B cell (primary cell): ENCODE results near the gene TSPAN16. TPM values are rescaled to one million over a fixed set of nuclear protein-coding genes. Genes with fewer than 3 reads are reported as not detected.

Experiments used
- ATAC-seq: fragments of 200-7000 bp; cut with Tn5 transposase; one replicate; pipeline ENCODE4 v1.10.0; 2021; ENCODE audit warnings: low read depth, mild to moderate bottlenecking, moderate number of reproducible peaks, moderate library complexity
- CTCF ChIA-PET: fragments of 350-600 bp; sonication (Branson Sonifier 250); formaldehyde crosslinking; loops from one replicate; lab custom pipeline; 2021; ENCODE audit warnings: antibody characterized with exemption, inconsistent platforms; lab: Charles Lee
- POLR2A ChIA-PET: fragments of 350-600 bp; sonication (Branson Sonifier 250); formaldehyde crosslinking; loops from one replicate; lab custom pipeline; 2021; ENCODE audit warnings: antibody characterized with exemption; lab: Charles Lee
- DNase-seq: peaks from one replicate; pipeline ENCODE4 v3.0.0; 2013
- H2AFZ ChIP-seq: 2 replicates; pipeline ENCODE4 v1.6.1; 2012; ENCODE audit warnings: mild to moderate bottlenecking, low read depth, low read length; ENCODE audit not compliant: insufficient read depth, poor library complexity, severe bottlenecking
- H3K27ac ChIP-seq, 2 donors: 1 replicate in 1 of 2; 2 replicates in 1 of 2; pipeline ENCODE4 v1.5.1; 2012 to 2013; ENCODE audit warnings: low read length in 2 of 2, mild to moderate bottlenecking in 2 of 2, moderate library complexity in 1 of 2
- H3K27me3 ChIP-seq, 4 experiments: fragments of 200-600 bp in 1 of 4; sonication (generic) in 1 of 4; replicated peaks in 1 of 4; 1 replicate in 2 of 4; 2 replicates in 2 of 4; pipeline versions ENCODE4 v1.6.1 to v1.7.0; 2013 to 2016; ENCODE audit warnings: low read length in 3 of 4, mild to moderate bottlenecking in 2 of 4, mixed read lengths in 1 of 4, moderate library complexity in 1 of 4; ENCODE audit not compliant: insufficient read depth in 4 of 4, control insufficient read depth in 3 of 4; ENCODE audit errors: control extremely low read depth in 1 of 4
- H3K36me3 ChIP-seq, 2 experiments: replicated peaks in 1 of 2; 1 replicate in 1 of 2; 2 replicates in 1 of 2; pipeline versions ENCODE4 v1.6.1 to v1.7.1; 2013; ENCODE audit warnings: low read length in 1 of 2; ENCODE audit not compliant: insufficient read depth in 2 of 2, control insufficient read depth in 1 of 2; ENCODE audit errors: control extremely low read depth in 1 of 2, extremely low read depth in 1 of 2
- H3K4me1 ChIP-seq, 2 donors: fragments of 200-600 bp in 1 of 2; sonication (generic) in 1 of 2; 1 replicate in 1 of 2; 2 replicates in 1 of 2; pipeline versions ENCODE4 v1.5.1 to v1.6.1; 2013 to 2017; ENCODE audit warnings: low read length in 2 of 2; ENCODE audit not compliant: control insufficient read depth in 2 of 2, insufficient read depth in 2 of 2
- H3K4me2 ChIP-seq: replicated peaks from 2 replicates; pipeline ENCODE3; 2012; ENCODE audit warnings: mild to moderate bottlenecking, low read depth, low read length; ENCODE audit not compliant: poor library complexity, severe bottlenecking
- H3K4me3 ChIP-seq, 5 experiments: fragments of 200-600 bp in 1 of 5; sonication (generic) in 1 of 5; 1 replicate in 3 of 5; 2 replicates in 2 of 5; pipeline versions ENCODE4 v1.5.1 to v1.7.0; 2011 to 2016; ENCODE audit warnings: low read length in 4 of 5, mild to moderate bottlenecking in 4 of 5, low read depth in 2 of 5, control low read depth in 1 of 5, moderate library complexity in 1 of 5; ENCODE audit not compliant: insufficient read depth in 1 of 5; ENCODE audit errors: control extremely low read depth in 1 of 5, extremely low read depth in 1 of 5
- H3K79me2 ChIP-seq: fragments of 200-600 bp; sonication (generic); one replicate; pipeline ENCODE4 v1.6.0; 2016; ENCODE audit warnings: low read length; ENCODE audit not compliant: control insufficient read depth, insufficient read depth
- H3K9ac ChIP-seq: fragments of 200-600 bp; sonication (generic); 2 replicates; pipeline ENCODE4 v1.6.1; 2017; ENCODE audit warnings: mild to moderate bottlenecking, low read length, moderate library complexity
- H3K9me3 ChIP-seq, 3 donors: one replicate each; pipeline versions ENCODE4 v1.6.1 to v1.7.1; 2013; ENCODE audit warnings: low read length in 2 of 3; ENCODE audit not compliant: control insufficient read depth in 2 of 3, insufficient read depth in 1 of 3; ENCODE audit errors: control extremely low read depth in 1 of 3
- H4K20me1 ChIP-seq: 2 replicates; pipeline ENCODE4 v1.6.0; 2012; ENCODE audit warnings: mild to moderate bottlenecking, low read length; ENCODE audit not compliant: insufficient read depth, control insufficient read depth, poor library complexity, severe bottlenecking
- H3K27ac Mint-ChIP-seq: one replicate; pipeline ENCODE4 v1.8.0; 2021; ENCODE audit warnings: mixed read lengths
- H3K27me3 Mint-ChIP-seq: one replicate; pipeline ENCODE4 v1.8.0; 2021; ENCODE audit warnings: mixed read lengths
- H3K4me1 Mint-ChIP-seq: one replicate; pipeline ENCODE4 v1.8.0; 2021; ENCODE audit warnings: mixed read lengths
- H3K4me3 Mint-ChIP-seq: one replicate; pipeline ENCODE4 v1.8.0; 2021; ENCODE audit warnings: mixed read lengths
- H3K9me3 Mint-ChIP-seq: one replicate; pipeline ENCODE4 v1.8.0; 2022; ENCODE audit warnings: mixed read lengths; ENCODE audit not compliant: insufficient read depth
- CTCF ChIP-seq: fragments of 200-600 bp; IDR thresholded peaks from one replicate; pipeline ENCODE4 v1.8.0; 2022; ENCODE audit warnings: antibody characterized with exemption, mild to moderate bottlenecking
- EZH2 ChIP-seq: IDR thresholded peaks from 2 replicates; pipeline ENCODE4 v1.6.1; 2012; ENCODE audit warnings: borderline replicate concordance, low read depth, mild to moderate bottlenecking, moderate library complexity, low read length; ENCODE audit not compliant: insufficient read depth, poor library complexity, severe bottlenecking
- WGBS: methylation state at CpG from one replicate; pipeline ENCODE4 v1.1.5; 2013; ENCODE audit warnings: missing lambda C conversion rate; ENCODE audit not compliant: insufficient coverage; 5-methylcytosine and 5-hydroxymethylcytosine counted together
- intact Hi-C: fragments of 100-400 bp; cut with micrococcal nuclease; formaldehyde crosslinking; loops from one replicate; pipeline ENCODE4 v1.10.0; 2022
- polyA plus RNA-seq: library from polyadenylated mRNA; depleted of rRNA; stranded (reverse); fragments of >200 nt; gene quantifications from 2 replicates; pipeline ENCODE4 v1.2.3, GENCODE V29; 2012
- total RNA-seq, 2 donors: library from RNA; stranded (reverse); fragments of 120-200 nt in 1 of 2; gene quantifications; 1 replicate in 1 of 2; 2 replicates in 1 of 2; pipeline versions ENCODE4 v1.2.3 to v1.2.4, GENCODE V29; 2013 to 2022

The TSPAN16 gene
- total and polyA plus RNA-seq, 2 donors (not counting 1 experiment from before 2014, with no cell fraction given), result not detected

DNA sequence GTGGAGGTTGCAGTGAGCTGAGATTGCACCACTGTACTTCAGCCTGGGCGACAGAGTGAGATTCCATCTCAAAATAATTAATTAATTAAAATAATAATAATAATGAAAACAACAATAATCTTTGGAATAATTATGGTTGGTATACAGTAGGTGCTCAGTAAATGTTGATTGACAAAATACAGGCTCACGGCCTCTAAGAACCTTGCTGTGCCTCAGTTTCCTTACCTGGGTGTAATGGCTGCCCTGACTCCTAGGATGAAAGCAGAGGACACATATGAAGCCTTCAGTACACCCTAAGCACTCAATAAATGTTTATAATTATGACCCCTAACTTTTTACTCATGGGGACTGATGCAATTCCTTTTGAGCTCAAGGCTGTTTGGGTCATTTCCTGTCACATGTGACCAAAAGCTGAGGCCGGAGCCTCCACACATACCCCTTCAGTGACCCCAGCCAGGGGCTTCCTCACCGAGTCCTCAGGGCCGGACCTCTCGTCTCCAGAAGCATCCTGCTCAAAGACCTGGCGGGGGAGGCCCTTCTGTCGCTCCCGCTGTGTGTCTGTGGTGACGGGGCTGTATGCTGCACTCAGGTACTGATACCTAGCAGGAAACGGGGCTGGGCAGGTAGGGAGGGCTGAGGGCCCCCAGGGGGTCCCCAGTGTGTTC lies 44.2 kb upstream of the TSPAN16 start:
- Histone ChIP-seq H3K9me3 (peaks cover 0 to 6% (median 0%) of the 10 kb centered on the region in 3 donors), H3K27me3 (no peaks in the 10 kb centered on the region), H3K4me1 (no peaks in the 10 kb centered on the region), H3K4me3 (no peak overlapping the region), H3K9ac (no peak overlapping the region), H2AFZ (no peak overlapping the region), H3K4me2 (no peak overlapping the region), H3K79me2 (no peaks in the 10 kb centered on the region), H3K36me3 (no peaks in the 10 kb centered on the region), H4K20me1 (no peaks in the 10 kb centered on the region), H3K27ac (no peak overlapping the region)
- Mint-ChIP-seq H3K27ac (no peak overlapping the region), H3K4me1 (no peaks in the 10 kb centered on the region), H3K27me3 (no peaks in the 10 kb centered on the region), H3K4me3 (no peak overlapping the region), H3K9me3 (no peaks in the 10 kb centered on the region)
- ChIA-PET CTCF (no interaction called here), POLR2A (no interaction called here)
- WGBS, result 85% methylated on average over 10 of the region's 11 CpGs
- ATAC-seq (no peak), DNase-seq (no peak)
- intact Hi-C loops, result no loop called here
- TF ChIP-seq EZH2 (no peak), CTCF (no peak)

GRCh38 chr19:11252665-11253355 lies 43.1 kb upstream of the TSPAN16 start:
- H3K9me3 Mint-ChIP-seq, result no peaks in the 10 kb centered on the region
- H3K4me3 ChIP-seq, result no peak overlapping the region
- no peaks in the 10 kb centered on the region for H3K36me3 ChIP-seq
- H3K27ac ChIP-seq, result no peak overlapping the region
- no peaks in the 10 kb centered on the region for H3K27me3 Mint-ChIP-seq
- no peak overlapping the region for H3K9ac ChIP-seq
- intact Hi-C loops, result no loop called here
- WGBS, result 95% methylated on average over 12 of the region's 19 CpGs
- peaks cover 0 to 6% (median 0%) of the 10 kb centered on the region in 3 donors for H3K9me3 ChIP-seq
- H3K4me1 ChIP-seq, result no peaks in the 10 kb centered on the region
- H4K20me1 ChIP-seq, result no peaks in the 10 kb centered on the region
- ChIA-PET POLR2A (no interaction called here), CTCF (no interaction called here)
- ATAC-seq (no peak), DNase-seq (no peak)
- H3K27ac Mint-ChIP-seq, result no peak overlapping the region
- H2AFZ ChIP-seq, result no peak overlapping the region
- H3K27me3 ChIP-seq, result no peaks in the 10 kb centered on the region
- H3K4me1 Mint-ChIP-seq, result no peaks in the 10 kb centered on the region
- H3K4me3 Mint-ChIP-seq, result no peak overlapping the region
- TF ChIP-seq CTCF, result no peak
- TF ChIP-seq EZH2, result no peak
- H3K79me2 ChIP-seq, result no peaks in the 10 kb centered on the region
- H3K4me2 ChIP-seq, result no peak overlapping the region
